Right atrium auricular region (tissue), 2 donors: ENCODE results near the gene ADM. TPM values are rescaled to one million over a fixed set of nuclear protein-coding genes. Genes with fewer than 3 reads are reported as not detected.

Experiments used
- DNase-seq: peaks from one replicate; pipeline ENCODE4 v3.0.0-alpha.2; 2019; ENCODE audit warnings: low spot score
- H3K27ac ChIP-seq, 2 donors: fragments of 200-600 bp; sonication (generic); 1 replicate in 1 of 2; 2 replicates in 1 of 2; pipeline ENCODE4 v1.5.1; 2016 to 2019
- H3K27me3 ChIP-seq, 2 donors: fragments of 200-600 bp; sonication (generic); one replicate each; pipeline versions ENCODE4 v1.5.1 to v1.6.0; 2017 to 2019
- H3K36me3 ChIP-seq: fragments of 200-600 bp; sonication (generic); one replicate; pipeline ENCODE4 v1.5.1; 2016
- H3K4me1 ChIP-seq, 2 donors: fragments of 200-600 bp; sonication (generic); one replicate each; pipeline versions ENCODE4 v1.5.1 to v1.6.0; 2017 to 2019
- H3K4me3 ChIP-seq, 2 donors: fragments of 200-600 bp; sonication (generic); 1 replicate in 1 of 2; 2 replicates in 1 of 2; pipeline ENCODE4 v1.5.1; 2017 to 2019; ENCODE audit warnings: mild to moderate bottlenecking in 1 of 2, moderate library complexity in 1 of 2
- H3K9me3 ChIP-seq, 2 donors: fragments of 200-600 bp; sonication (generic); one replicate each; pipeline ENCODE4 v1.5.1; 2019
- CTCF ChIP-seq, 2 donors: fragments of 200-600 bp; sonication (generic); IDR thresholded peaks; one replicate each; pipeline ENCODE4 v1.5.1; 2019; ENCODE audit warnings: antibody characterized with exemption in 2 of 2
- total RNA-seq, 2 donors: library from RNA; depleted of rRNA; stranded (reverse); fragments of >200 nt; gene quantifications; one replicate each; pipeline ENCODE4 v1.1.0, GENCODE V29; 2016

ADM gene
- total RNA-seq, 2 donors from 2014 or later: 31.2 to 217 TPM

GRCh38 chr11:10331548-10332289, 26.8 kb downstream of the ADM start:
- H3K4me1 ChIP-seq: peaks cover 0 to 24% of the 10 kb centered on the region in 2 donors
- H3K27me3 ChIP-seq: no peaks in the 10 kb centered on the region
- H3K36me3 ChIP-seq: no peaks in the 10 kb centered on the region
- TF ChIP-seq CTCF (IDR thresholded peaks at IDR 0.05): no peak
- no peak for DNase-seq
- no peaks in the 10 kb centered on the region for H3K9me3 ChIP-seq
- no peak overlapping the region for H3K4me3 ChIP-seq
- H3K27ac ChIP-seq: no peak overlapping the region

- no peak for TF ChIP-seq CTCF (IDR thresholded peaks at IDR 0.05)
- H3K4me3 ChIP-seq: no peak overlapping the region
- no peaks in the 10 kb centered on the region for H3K9me3 ChIP-seq
- no peaks in the 10 kb centered on the region for H3K36me3 ChIP-seq
- peaks cover 0 to 8% of the 10 kb centered on the region in 2 donors for H3K4me1 ChIP-seq
- no peaks in the 10 kb centered on the region for H3K27me3 ChIP-seq
- H3K27ac ChIP-seq: no peak overlapping the region
- no peak for DNase-seq
These were observed 28.6 kb downstream of the ADM start for GRCh38 chr11:10333490-10333889.

- Histone ChIP-seq H3K4me3 (no peak overlapping the region), H3K27ac (no peak overlapping the region), H3K27me3 (no peaks in the 10 kb centered on the region), H3K4me1 (no peaks in the 10 kb centered on the region), H3K36me3 (no peaks in the 10 kb centered on the region), H3K9me3 (no peaks in the 10 kb centered on the region)
- TF ChIP-seq CTCF (IDR thresholded peaks at IDR 0.05): no peak
- no peak for DNase-seq
These were observed 33.4 kb downstream of the ADM start for GRCh38 chr11:10338287-10338686.

GRCh38 chr11:10348650-10349280, 43.9 kb downstream of the ADM start:
- Histone ChIP-seq H3K4me1 (peaks cover 0 to 20% of the 10 kb centered on the region in 2 donors), H3K9me3 (no peaks in the 10 kb centered on the region), H3K27me3 (no peaks in the 10 kb centered on the region), H3K27ac (no peak overlapping the region), H3K36me3 (no peaks in the 10 kb centered on the region), H3K4me3 (no peak overlapping the region)
- DNase-seq: no peak
- no peak for TF ChIP-seq CTCF (IDR thresholded peaks at IDR 0.05)

- no peaks in the 10 kb centered on the region for H3K36me3 ChIP-seq
- H3K4me1 ChIP-seq: peaks cover 0 to 20% of the 10 kb centered on the region in 2 donors
- no peak overlapping the region for H3K27ac ChIP-seq
- H3K4me3 ChIP-seq: no peak overlapping the region
- H3K27me3 ChIP-seq: no peaks in the 10 kb centered on the region
- no peak for DNase-seq
- no peak for TF ChIP-seq CTCF (IDR thresholded peaks at IDR 0.05)
- no peaks in the 10 kb centered on the region for H3K9me3 ChIP-seq
These were observed 44.4 kb downstream of the ADM start for GRCh38 chr11:10349281-10349665.
